OCI-LY7 (cell line): ENCODE results near the gene PTCH1. TPM values are rescaled to one million over a fixed set of nuclear protein-coding genes. Genes with fewer than 3 reads are reported as not detected.

Experiments used
- BruUV-seq: library from RNA; stranded (reverse); fragments of 400-500 nt; replicated peaks from 2 replicates; lab custom pipeline; 2021; lab: Mats Ljungman, UMichigan
- CTCF ChIA-PET: fragments of 300-600 bp; sonication (Branson Sonifier 250); formaldehyde crosslinking; loops from one replicate; lab custom pipeline; 2022; ENCODE audit warnings: antibody characterized with exemption; ENCODE audit not compliant: unreplicated experiment; lab: Charles Lee
- POLR2A ChIA-PET: fragments of 300-600 bp; sonication (Branson Sonifier 250); formaldehyde crosslinking; loops from one replicate; lab custom pipeline; 2022; ENCODE audit warnings: antibody characterized with exemption; lab: Charles Lee
- DNase-seq: peaks from one replicate; pipeline ENCODE4 v3.0.0-alpha.2; 2015; ENCODE audit warnings: low spot score
- H2AFZ ChIP-seq: fragments of 200-600 bp; sonication (generic), shearing (Covaris generic); 2 replicates; pipeline ENCODE4 v1.6.1; 2014; ENCODE audit warnings: mild to moderate bottlenecking, antibody characterized with exemption, low read length, moderate library complexity
- H3K27ac ChIP-seq: fragments of 200-600 bp; sonication (generic); 2 replicates; pipeline ENCODE4 v1.5.1; 2014; ENCODE audit warnings: mixed run types, low read depth, mild to moderate bottlenecking, moderate library complexity, low read length, inconsistent platforms; ENCODE audit not compliant: poor library complexity, severe bottlenecking
- H3K36me3 ChIP-seq: fragments of 200-600 bp; sonication (generic); 2 replicates; pipeline ENCODE4 v1.6.1; 2014; ENCODE audit warnings: mild to moderate bottlenecking, antibody characterized with exemption, low read length, moderate library complexity, mixed read lengths; ENCODE audit not compliant: insufficient read depth
- H3K4me1 ChIP-seq: fragments of 200-600 bp; sonication (generic); 2 replicates; pipeline ENCODE4 v1.5.1; 2014; ENCODE audit warnings: mild to moderate bottlenecking, low read length; ENCODE audit not compliant: insufficient read depth, poor library complexity, severe bottlenecking
- H3K4me2 ChIP-seq: fragments of 200-600 bp; sonication (generic); 2 replicates; pipeline ENCODE4 v1.6.1; 2014; ENCODE audit warnings: mild to moderate bottlenecking, low read length
- H3K4me3 ChIP-seq: fragments of 200-600 bp; sonication (generic); 2 replicates; pipeline ENCODE4 v1.5.1; 2014; ENCODE audit warnings: mild to moderate bottlenecking, low read depth, low read length; ENCODE audit not compliant: poor library complexity, severe bottlenecking
- H3K79me2 ChIP-seq: fragments of 200-600 bp; sonication (generic); 2 replicates; pipeline ENCODE4 v1.6.1; 2016; ENCODE audit warnings: low read depth, mild to moderate bottlenecking, low read length, moderate library complexity, mixed read lengths; ENCODE audit not compliant: insufficient read depth
- H3K9me2 ChIP-seq: fragments of 200-600 bp; sonication (generic); 2 replicates; pipeline ENCODE4 v1.6.1; 2016; ENCODE audit warnings: mild to moderate bottlenecking, low read length, mixed read lengths; ENCODE audit not compliant: insufficient read depth
- H3K9me3 ChIP-seq: fragments of 200-600 bp; sonication (generic); 2 replicates; pipeline ENCODE4 v1.6.1; 2014; ENCODE audit warnings: mild to moderate bottlenecking, mixed run types, low read length, mixed read lengths
- H4K20me1 ChIP-seq: fragments of 200-600 bp; sonication (generic); 2 replicates; pipeline ENCODE4 v1.6.1; 2014; ENCODE audit warnings: mild to moderate bottlenecking, antibody characterized with exemption, low read length, moderate library complexity, mixed read lengths; ENCODE audit not compliant: insufficient read depth
- CTCF ChIP-seq: fragments of 200-600 bp; sonication (generic); conservative IDR thresholded peaks from 2 replicates; pipeline ENCODE4 v1.5.1; 2014; ENCODE audit warnings: mild to moderate bottlenecking, antibody characterized with exemption, low read length, moderate library complexity, mixed read lengths
- EZH2phosphoT487 ChIP-seq: fragments of 200-600 bp; sonication (generic); IDR thresholded peaks from 2 replicates; pipeline ENCODE4 v1.6.1; 2018; ENCODE audit warnings: low read depth, borderline replicate concordance, mild to moderate bottlenecking, mixed run types, antibody characterized with exemption, low read length, moderate library complexity, mixed read lengths
- intact Hi-C: fragments of 100-400 bp; cut with micrococcal nuclease; formaldehyde crosslinking; loops from one replicate; pipeline ENCODE4 v1.10.0; 2022; ENCODE audit not compliant: unreplicated experiment
- total RNA-seq, 2 experiments: library from RNA; depleted of rRNA in 1 of 2; stranded (reverse); fragments of >200 nt in 1 of 2; shearing (Covaris generic) in 1 of 2; gene quantifications; 2 replicates each; pipeline ENCODE4 v1.2.3, GENCODE V29; 2014 to 2022

PTCH1 gene
- total RNA-seq, 2 experiments from 2014 or later: 13.1 to 36.1 TPM

GRCh38 chr9:95561913-95562312 is 45.1 kb upstream of the PTCH1 start:
- ChIA-PET POLR2A (no interaction called here), CTCF (no interaction called here)
- Histone ChIP-seq H4K20me1 (no peaks in the 10 kb centered on the region), H3K4me2 (no peak overlapping the region), H3K27ac (no peak overlapping the region), H3K4me3 (no peak overlapping the region), H3K79me2 (no peaks in the 10 kb centered on the region), H3K9me2 (no peaks in the 10 kb centered on the region), H3K36me3 (no peaks in the 10 kb centered on the region), H3K9me3 (no peaks in the 10 kb centered on the region), H3K4me1 (no peaks in the 10 kb centered on the region), H2AFZ (no peak overlapping the region)
- no peak for TF ChIP-seq CTCF
- TF ChIP-seq EZH2phosphoT487: no peak
- intact Hi-C loops: no loop called here
- DNase-seq: no peak
- BruUV-seq: no TSS peak

- CTCF ChIA-PET: no interaction called here
- POLR2A ChIA-PET: interaction anchor here (0.6 to 1.4 kb wide), 2 partner anchors 27 to 807 kb away, joined by 3 read pairs; no protein-coding TSS in a partner anchor
Measured at GRCh38 chr9:95557142-95557541, 40.4 kb upstream of the PTCH1 start.

More at GRCh38 chr9:95557142-95557541, 40.4 kb upstream of the PTCH1 start:
- no peak overlapping the region for H3K4me2 ChIP-seq
- no peaks in the 10 kb centered on the region for H4K20me1 ChIP-seq
- no peak overlapping the region for H2AFZ ChIP-seq
- DNase-seq: no peak
- no peaks in the 10 kb centered on the region for H3K36me3 ChIP-seq
- no peaks in the 10 kb centered on the region for H3K4me1 ChIP-seq
- no TSS peak for BruUV-seq
- no peaks in the 10 kb centered on the region for H3K9me3 ChIP-seq
- H3K79me2 ChIP-seq: no peaks in the 10 kb centered on the region
- TF ChIP-seq EZH2phosphoT487 (no peak), CTCF (no peak)
- intact Hi-C loops: no loop called here
- H3K4me3 ChIP-seq: no peak overlapping the region
- H3K27ac ChIP-seq: no peak overlapping the region
- H3K9me2 ChIP-seq: no peaks in the 10 kb centered on the region
